WTC11 (cell line): Measurements from ENCODE around the gene MEN1. TPM values are rescaled to one million over a fixed set of nuclear protein-coding genes. Genes with fewer than 3 reads are reported as not detected.

Experiments used
- ATAC-seq: fragments of 200-7000 bp; cut with Tn5 transposase; 2 replicates; pipeline ENCODE4 v1.10.0; 2021; ENCODE audit warnings: mild to moderate bottlenecking, moderate library complexity
- CTCF ChIA-PET: fragments of 300-600 bp; sonication (Branson Sonifier 250); formaldehyde crosslinking; loops from one replicate; lab custom pipeline; 2021; ENCODE audit warnings: antibody characterized with exemption; lab: Charles Lee
- POLR2A ChIA-PET: fragments of 350-600 bp; sonication (Branson Sonifier 250); formaldehyde crosslinking; loops from one replicate; lab custom pipeline; 2021; ENCODE audit warnings: antibody characterized with exemption; lab: Charles Lee
- DNase-seq: peaks from one replicate; pipeline ENCODE4 v3.0.0; 2021; ENCODE audit warnings: low spot score
- H3K27ac Mint-ChIP-seq: 2 replicates; pipeline ENCODE4 v1.8.0; 2021; ENCODE audit warnings: mixed read lengths
- H3K27me3 Mint-ChIP-seq: 2 replicates; pipeline ENCODE4 v1.8.0; 2021; ENCODE audit warnings: low read depth, mild to moderate bottlenecking, moderate library complexity, mixed read lengths
- H3K36me3 Mint-ChIP-seq: 2 replicates; pipeline ENCODE4 v1.8.0; 2021; ENCODE audit warnings: mixed read lengths
- H3K4me1 Mint-ChIP-seq: 2 replicates; pipeline ENCODE4 v1.8.0; 2022; ENCODE audit warnings: mixed read lengths
- H3K4me3 Mint-ChIP-seq: 2 replicates; pipeline ENCODE4 v1.8.0; 2021; ENCODE audit warnings: mild to moderate bottlenecking, moderate library complexity, mixed read lengths
- H3K9me3 Mint-ChIP-seq: 2 replicates; pipeline ENCODE4 v1.8.0; 2021; ENCODE audit warnings: mixed read lengths
- ATF3 ChIP-seq: sonication (generic); formaldehyde crosslinking; conservative IDR thresholded peaks from 2 replicates; pipeline ENCODE4 v1.8.1; 2022; ENCODE audit warnings: mild to moderate bottlenecking, missing genetic modification reagents
- CBFB ChIP-seq: sonication (generic); formaldehyde crosslinking; IDR thresholded peaks from 2 replicates; pipeline ENCODE4 v1.8.1; 2022; ENCODE audit warnings: mild to moderate bottlenecking, low read depth, missing genetic modification reagents
- CDX4 ChIP-seq: fragments of 250-450 bp; sonication (Bioruptor Pico); IDR thresholded peaks from 2 replicates; pipeline ENCODE4 v1.9.0; 2021; ENCODE audit warnings: moderate library complexity, mild to moderate bottlenecking, inconsistent platforms, borderline replicate concordance
- ESRRA ChIP-seq: sonication (generic); formaldehyde crosslinking; IDR thresholded peaks from 2 replicates; pipeline ENCODE4 v1.8.1; 2022; ENCODE audit warnings: mild to moderate bottlenecking, missing genetic modification reagents, borderline replicate concordance
- GRHL2 ChIP-seq: fragments of 250-450 bp; sonication (Bioruptor Pico); IDR thresholded peaks from 2 replicates; pipeline ENCODE4 v1.8.0; 2022; ENCODE audit warnings: mild to moderate bottlenecking, moderate library complexity; ENCODE audit not compliant: insufficient replicate concordance, severe bottlenecking
- HMGA2 ChIP-seq: fragments of 250-450 bp; sonication (Bioruptor Pico); IDR thresholded peaks from 2 replicates; pipeline ENCODE4 v1.4.0; 2021; ENCODE audit warnings: mild to moderate bottlenecking, moderate library complexity
- HMGXB4 ChIP-seq: sonication (generic); formaldehyde crosslinking; IDR thresholded peaks from 2 replicates; pipeline ENCODE4 v1.8.1; 2023; ENCODE audit warnings: mild to moderate bottlenecking, moderate library complexity, missing genetic modification reagents
- IRF2 ChIP-seq: sonication (generic); formaldehyde crosslinking; IDR thresholded peaks from 2 replicates; pipeline ENCODE4 v1.8.0; 2022; ENCODE audit warnings: low read depth, missing genetic modification reagents, borderline replicate concordance
- JAZF1 ChIP-seq: fragments of 250-450 bp; sonication (Bioruptor Pico); IDR thresholded peaks from 2 replicates; pipeline ENCODE4 v1.9.0; 2021; ENCODE audit warnings: moderate library complexity, mild to moderate bottlenecking, inconsistent platforms
- MLX ChIP-seq: sonication (generic); formaldehyde crosslinking; IDR thresholded peaks from 2 replicates; pipeline ENCODE4 v1.8.1; 2023; ENCODE audit warnings: mild to moderate bottlenecking, missing genetic modification reagents, moderate library complexity
- NFATC4 ChIP-seq: fragments of 250-450 bp; sonication (Bioruptor Pico); IDR thresholded peaks from 2 replicates; pipeline ENCODE4 v1.9.0; 2021; ENCODE audit warnings: mild to moderate bottlenecking
- NFYB ChIP-seq: sonication (generic); formaldehyde crosslinking; conservative IDR thresholded peaks from 2 replicates; pipeline ENCODE4 v1.8.0; 2022; ENCODE audit warnings: low read depth, missing genetic modification reagents
- PRDM15 ChIP-seq: sonication (generic); formaldehyde crosslinking; IDR thresholded peaks from 2 replicates; pipeline ENCODE4 v1.8.0; 2022; ENCODE audit warnings: missing genetic modification reagents
- USF2 ChIP-seq: sonication (generic); formaldehyde crosslinking; IDR thresholded peaks from 2 replicates; pipeline ENCODE4 v1.8.1; 2023; ENCODE audit warnings: mild to moderate bottlenecking, missing genetic modification reagents, moderate library complexity
- ZNF121 ChIP-seq: sonication (generic); formaldehyde crosslinking; IDR thresholded peaks from 2 replicates; pipeline ENCODE4 v1.8.0; 2023; ENCODE audit warnings: missing genetic modification reagents
- ZNF281 ChIP-seq: sonication (generic); formaldehyde crosslinking; IDR thresholded peaks from 2 replicates; pipeline ENCODE4 v1.8.0; 2023; ENCODE audit warnings: mild to moderate bottlenecking, missing genetic modification reagents
- ZNF396 ChIP-seq: fragments of 250-450 bp; sonication (Bioruptor Pico); IDR thresholded peaks from 2 replicates; pipeline ENCODE4 v1.8.0; 2021; ENCODE audit warnings: mild to moderate bottlenecking, moderate library complexity, borderline replicate concordance
- ZNF425 ChIP-seq: fragments of 250-450 bp; sonication (Bioruptor Pico); conservative IDR thresholded peaks from 2 replicates; pipeline ENCODE4 v1.9.0; 2021; ENCODE audit warnings: mild to moderate bottlenecking
- ZNF512 ChIP-seq: sonication (generic); formaldehyde crosslinking; IDR thresholded peaks from 2 replicates; pipeline ENCODE4 v1.8.1; 2022; ENCODE audit warnings: missing genetic modification reagents, borderline replicate concordance
- ZNF671 ChIP-seq: fragments of 250-450 bp; sonication (Bioruptor Pico); IDR thresholded peaks from 2 replicates; pipeline ENCODE4 v1.8.0; 2021; ENCODE audit warnings: mild to moderate bottlenecking
- total RNA-seq: library from RNA; stranded (reverse); gene quantifications from 3 replicates; pipeline ENCODE4 v1.2.3, GENCODE V29; 2021

Gene MEN1
- total RNA-seq, 1 experiment from 2014 or later: 47.1 TPM

- TF ChIP-seq ZNF281 (no peak), CBFB (CRISPR knock-in tag) (no peak), ZNF396 (CRISPR knock-in tag) (no peak)
Measured at GRCh38 chr11:64799623-64800302, 10.6 kb downstream of the MEN1 start (continued).

GRCh38 chr11:64799256-64799622 lies 11.1 kb downstream of the MEN1 start:
- Mint-ChIP-seq H3K36me3 (no peaks in the 10 kb centered on the region), H3K27me3 (no peaks in the 10 kb centered on the region), H3K9me3 (no peaks in the 10 kb centered on the region), H3K4me3 (no peak overlapping the region), H3K4me1 (peaks cover 9% of the 10 kb centered on the region), H3K27ac (no peak overlapping the region)
- ChIA-PET POLR2A (interaction anchor here (0.6 kb wide), 1 partner anchor 1233 kb away, joined by 5 read pairs; no protein-coding TSS in a partner anchor), CTCF (interaction anchor here (1.3 to 2.5 kb wide), 5 partner anchors 11 to 89 kb away, joined by 4 to 13 read pairs (median 4); partner anchors contain the start of genes MEN1 and SF1)
- DNase-seq (no peak), ATAC-seq (no peak)
- no peak for TF ChIP-seq ZNF121
- TF ChIP-seq CDX4 (CRISPR knock-in tag): no peak
- TF ChIP-seq CBFB (CRISPR knock-in tag): no peak
- no peak for TF ChIP-seq ZNF671
- no peak for TF ChIP-seq PRDM15 (CRISPR knock-in tag)
- no peak for TF ChIP-seq IRF2 (CRISPR knock-in tag)
- TF ChIP-seq GRHL2 (CRISPR knock-in tag): no peak
- TF ChIP-seq ZNF396 (CRISPR knock-in tag): no peak
- TF ChIP-seq ZNF425: no peak
- no peak for TF ChIP-seq JAZF1 (CRISPR knock-in tag)
- TF ChIP-seq USF2 (CRISPR knock-in tag): no peak
- TF ChIP-seq NFYB (CRISPR knock-in tag): no peak
- no peak for TF ChIP-seq ZNF512 (CRISPR knock-in tag)
- no peak for TF ChIP-seq NFATC4 (CRISPR knock-in tag)
- TF ChIP-seq ESRRA (CRISPR knock-in tag): no peak
- TF ChIP-seq MLX: no peak
- TF ChIP-seq HMGA2 (CRISPR knock-in tag): no peak
- TF ChIP-seq HMGXB4 (CRISPR knock-in tag): no peak
- no peak for TF ChIP-seq ATF3 (CRISPR knock-in tag)
